Measurements from ENCODE around the gene COL4A6.

GRCh38 chrX:108366644-108367406 is 71.4 kb downstream of the COL4A6 start:
- TF ChIP-seq CTCF (IDR thresholded peaks at IDR 0.05; ENCODE audit: low read depth, low read length, poor library complexity, severe bottlenecking) = no peak
- no peak for TF ChIP-seq EZH2phosphoT487 (IDR thresholded peaks at IDR 0.05; ENCODE audit: borderline replicate concordance, low read length)

Measured in DOHH2 (cell line).